ES-I3 (cell line): ENCODE data around the gene KDM1B.

Source experiments
- H3K36me3 ChIP-seq: 2 replicates; pipeline ENCODE4 v1.6.1; 2013; ENCODE audit warnings: mild to moderate bottlenecking, low read length, control low read depth, moderate library complexity; ENCODE audit not compliant: insufficient read depth
- H3K4me1 ChIP-seq: 2 replicates; pipeline ENCODE4 v1.6.1; 2013; ENCODE audit warnings: mild to moderate bottlenecking, control low read depth, low read length; ENCODE audit not compliant: insufficient read depth
- H3K9ac ChIP-seq: 2 replicates; pipeline ENCODE4 v1.6.1; 2013; ENCODE audit warnings: low read depth, mild to moderate bottlenecking, low read length, moderate library complexity
- H3K9me3 ChIP-seq: 2 replicates; pipeline ENCODE4 v1.6.1; 2013; ENCODE audit warnings: mild to moderate bottlenecking, low read length, moderate library complexity; ENCODE audit not compliant: control insufficient read depth, insufficient read depth

The KDM1B gene

GRCh38 chr6:18242062-18242851, 87.0 kb downstream of the KDM1B start:
- H3K9ac ChIP-seq, result no peak overlapping the region
- no peaks in the 10 kb centered on the region for H3K4me1 ChIP-seq
- H3K36me3 ChIP-seq, result peaks cover 19% of the 10 kb centered on the region
- H3K9me3 ChIP-seq, result no peaks in the 10 kb centered on the region

GRCh38 chr6:18243302-18243893, 88.2 kb downstream of the KDM1B start:
- Histone ChIP-seq H3K9me3 (no peaks in the 10 kb centered on the region), H3K9ac (no peak overlapping the region), H3K36me3 (peaks cover 19% of the 10 kb centered on the region), H3K4me1 (no peaks in the 10 kb centered on the region)

- Histone ChIP-seq H3K36me3 (peaks cover 19% of the 10 kb centered on the region), H3K4me1 (no peaks in the 10 kb centered on the region), H3K9me3 (no peaks in the 10 kb centered on the region), H3K9ac (no peak overlapping the region)
Measured at GRCh38 chr6:18244251-18244650, 89.0 kb downstream of the KDM1B start.

- H3K9me3 ChIP-seq, result no peaks in the 10 kb centered on the region
Measured at GRCh38 chr6:18245079-18245478, 89.9 kb downstream of the KDM1B start.

GRCh38 chr6:18245642-18246041, 90.4 kb downstream of the KDM1B start:
- Histone ChIP-seq H3K9me3 (no peaks in the 10 kb centered on the region), H3K36me3 (peaks cover 15% of the 10 kb centered on the region), H3K4me1 (no peaks in the 10 kb centered on the region), H3K9ac (no peak overlapping the region)

More at GRCh38 chr6:18245079-18245478, 89.9 kb downstream of the KDM1B start:
- Histone ChIP-seq H3K9ac (no peak overlapping the region), H3K36me3 (peaks cover 15% of the 10 kb centered on the region), H3K4me1 (no peaks in the 10 kb centered on the region)

- Histone ChIP-seq H3K9ac (no peak overlapping the region), H3K9me3 (no peaks in the 10 kb centered on the region), H3K36me3 (peaks cover 15% of the 10 kb centered on the region)
Measured at GRCh38 chr6:18246205-18246604, 91.0 kb downstream of the KDM1B start.

GRCh38 chr6:18247002-18247401, 91.8 kb downstream of the KDM1B start:
- Histone ChIP-seq H3K36me3 (peaks cover 18% of the 10 kb centered on the region), H3K4me1 (no peaks in the 10 kb centered on the region), H3K9ac (no peak overlapping the region), H3K9me3 (no peaks in the 10 kb centered on the region)

More at GRCh38 chr6:18246205-18246604, 91.0 kb downstream of the KDM1B start:
- H3K4me1 ChIP-seq, result no peaks in the 10 kb centered on the region

GRCh38 chr6:18248698-18249097, 93.5 kb downstream of the KDM1B start:
- no peaks in the 10 kb centered on the region for H3K4me1 ChIP-seq
- H3K9me3 ChIP-seq, result no peaks in the 10 kb centered on the region
- peaks cover 10% of the 10 kb centered on the region for H3K36me3 ChIP-seq
- H3K9ac ChIP-seq, result no peak overlapping the region

GRCh38 chr6:18249271-18249670, 94.0 kb downstream of the KDM1B start:
- H3K4me1 ChIP-seq, result no peaks in the 10 kb centered on the region
- H3K36me3 ChIP-seq, result peaks cover 10% of the 10 kb centered on the region
- H3K9ac ChIP-seq, result no peak overlapping the region
- no peaks in the 10 kb centered on the region for H3K9me3 ChIP-seq

GRCh38 chr6:18253635-18254034, 98.4 kb downstream of the KDM1B start:
- Histone ChIP-seq H3K36me3 (peaks cover 12% of the 10 kb centered on the region), H3K9me3 (no peaks in the 10 kb centered on the region), H3K4me1 (no peaks in the 10 kb centered on the region), H3K9ac (no peak overlapping the region)

GRCh38 chr6:18254793-18255192, 99.6 kb downstream of the KDM1B start:
- H3K9ac ChIP-seq, result no peak overlapping the region
- peaks cover 12% of the 10 kb centered on the region for H3K36me3 ChIP-seq
- H3K4me1 ChIP-seq, result no peaks in the 10 kb centered on the region
- H3K9me3 ChIP-seq, result no peaks in the 10 kb centered on the region

- Histone ChIP-seq H3K36me3 (peaks cover 12% of the 10 kb centered on the region), H3K4me1 (peaks cover 25% of the 10 kb centered on the region), H3K9ac (no peak overlapping the region), H3K9me3 (no peaks in the 10 kb centered on the region)
Measured at GRCh38 chr6:18259675-18260447, 104.6 kb downstream of the KDM1B start.

- Histone ChIP-seq H3K36me3 (peaks cover 8% of the 10 kb centered on the region; the same call in 1 of the 2 replicates), H3K9me3 (peaks cover 2% of the 10 kb centered on the region; the same call in 1 of the 2 replicates), H3K9ac (no peak overlapping the region), H3K4me1 (peaks cover 25% of the 10 kb centered on the region)
Measured at GRCh38 chr6:18260448-18261106, 105.4 kb downstream of the KDM1B start.

- H3K4me1 ChIP-seq, result peaks cover 25% of the 10 kb centered on the region
- H3K9me3 ChIP-seq, result peaks cover 2% of the 10 kb centered on the region; the same call in 1 of the 2 replicates
- H3K36me3 ChIP-seq, result peaks cover 8% of the 10 kb centered on the region; the same call in 1 of the 2 replicates
- no peak overlapping the region for H3K9ac ChIP-seq
Measured at GRCh38 chr6:18261877-18262276, 106.7 kb downstream of the KDM1B start.
